ENCODE results near the gene XK. TPM values are rescaled to one million over a fixed set of nuclear protein-coding genes. Genes with fewer than 3 reads are reported as not detected.

Gene XK
- total RNA-seq, 4 donors from 2014 or later = 1.1 to 2.3 (median 1.7) TPM

- Histone ChIP-seq H3K36me3 (no peaks in the 10 kb centered on the region), H3K4me3 (no peak overlapping the region), H3K27me3 (no peaks in the 10 kb centered on the region), H3K27ac (no peak overlapping the region), H3K4me1 (no peaks in the 10 kb centered on the region), H3K9me3 (no peaks in the 10 kb centered on the region)
- no peak for TF ChIP-seq POLR2AphosphoS5 (IDR thresholded peaks at IDR 0.05)
- TF ChIP-seq POLR2A (IDR thresholded peaks at IDR 0.05) = no peak
- no peak for TF ChIP-seq EP300 (IDR thresholded peaks at IDR 0.05)
- TF ChIP-seq, protein P1, sequence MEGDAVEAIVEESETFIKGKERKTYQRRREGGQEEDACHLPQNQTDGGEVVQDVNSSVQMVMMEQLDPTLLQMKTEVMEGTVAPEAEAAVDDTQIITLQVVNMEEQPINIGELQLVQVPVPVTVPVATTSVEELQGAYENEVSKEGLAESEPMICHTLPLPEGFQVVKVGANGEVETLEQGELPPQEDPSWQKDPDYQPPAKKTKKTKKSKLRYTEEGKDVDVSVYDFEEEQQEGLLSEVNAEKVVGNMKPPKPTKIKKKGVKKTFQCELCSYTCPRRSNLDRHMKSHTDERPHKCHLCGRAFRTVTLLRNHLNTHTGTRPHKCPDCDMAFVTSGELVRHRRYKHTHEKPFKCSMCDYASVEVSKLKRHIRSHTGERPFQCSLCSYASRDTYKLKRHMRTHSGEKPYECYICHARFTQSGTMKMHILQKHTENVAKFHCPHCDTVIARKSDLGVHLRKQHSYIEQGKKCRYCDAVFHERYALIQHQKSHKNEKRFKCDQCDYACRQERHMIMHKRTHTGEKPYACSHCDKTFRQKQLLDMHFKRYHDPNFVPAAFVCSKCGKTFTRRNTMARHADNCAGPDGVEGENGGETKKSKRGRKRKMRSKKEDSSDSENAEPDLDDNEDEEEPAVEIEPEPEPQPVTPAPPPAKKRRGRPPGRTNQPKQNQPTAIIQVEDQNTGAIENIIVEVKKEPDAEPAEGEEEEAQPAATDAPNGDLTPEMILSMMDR (IDR thresholded peaks at IDR 0.05) = no peak
- DNase-seq (ENCODE audit: low spot score in 2 of 2) = no peak
- WGBS = 65% methylated on average over 1 of the region's 1 CpG
Measured at GRCh38 chrX:37679230-37679629, 6.4 kb upstream of the XK start.

GRCh38 chrX:37679888-37680287, 5.7 kb upstream of the XK start:
- WGBS = 78% methylated on average over 1 of the region's 1 CpG

GRCh38 chrX:37684426-37684825, 1.2 kb upstream of the XK start:
- no peak for DNase-seq (ENCODE audit: low spot score in 2 of 2)
- H3K27ac ChIP-seq = no peak overlapping the region
- no peaks in the 10 kb centered on the region for H3K36me3 ChIP-seq
- H3K9me3 ChIP-seq = no peaks in the 10 kb centered on the region
- peaks cover 6% of the 10 kb centered on the region for H3K4me1 ChIP-seq
- TF ChIP-seq POLR2A (IDR thresholded peaks at IDR 0.05) = no peak
- TF ChIP-seq POLR2AphosphoS5 (IDR thresholded peaks at IDR 0.05) = no peak
- no peak overlapping the region for H3K4me3 ChIP-seq
- no peaks in the 10 kb centered on the region for H3K27me3 ChIP-seq

More at GRCh38 chrX:37679888-37680287, 5.7 kb upstream of the XK start:
- TF ChIP-seq POLR2AphosphoS5 (IDR thresholded peaks at IDR 0.05) (no peak), POLR2A (IDR thresholded peaks at IDR 0.05) (no peak), EP300 (IDR thresholded peaks at IDR 0.05) (no peak)
- TF ChIP-seq, protein P1 (IDR thresholded peaks at IDR 0.05) = no peak
- Histone ChIP-seq H3K27me3 (no peaks in the 10 kb centered on the region), H3K9me3 (no peaks in the 10 kb centered on the region), H3K27ac (no peak overlapping the region), H3K4me1 (no peaks in the 10 kb centered on the region), H3K4me3 (no peak overlapping the region), H3K36me3 (no peaks in the 10 kb centered on the region)
- DNase-seq (ENCODE audit: low spot score in 2 of 2) = no peak

- Histone ChIP-seq H3K36me3 (no peaks in the 10 kb centered on the region), H3K4me3 (peak overlapping the region; percentile 56), H3K9me3 (no peaks in the 10 kb centered on the region), H3K27me3 (no peaks in the 10 kb centered on the region), H3K4me1 (peaks cover 6% of the 10 kb centered on the region), H3K27ac (no peak overlapping the region)
- TF ChIP-seq POLR2A (IDR thresholded peaks at IDR 0.05) (no peak), POLR2AphosphoS5 (IDR thresholded peaks at IDR 0.05) (no peak), EP300 (IDR thresholded peaks at IDR 0.05) (no peak)
- TF ChIP-seq, protein P1 (IDR thresholded peaks at IDR 0.05) = no peak
- no peak for DNase-seq (ENCODE audit: low spot score in 2 of 2)
- WGBS = 88% methylated on average over 3 of the region's 3 CpGs
Measured at GRCh38 chrX:37684973-37685372, 618 bp upstream of the XK start.

DNA sequence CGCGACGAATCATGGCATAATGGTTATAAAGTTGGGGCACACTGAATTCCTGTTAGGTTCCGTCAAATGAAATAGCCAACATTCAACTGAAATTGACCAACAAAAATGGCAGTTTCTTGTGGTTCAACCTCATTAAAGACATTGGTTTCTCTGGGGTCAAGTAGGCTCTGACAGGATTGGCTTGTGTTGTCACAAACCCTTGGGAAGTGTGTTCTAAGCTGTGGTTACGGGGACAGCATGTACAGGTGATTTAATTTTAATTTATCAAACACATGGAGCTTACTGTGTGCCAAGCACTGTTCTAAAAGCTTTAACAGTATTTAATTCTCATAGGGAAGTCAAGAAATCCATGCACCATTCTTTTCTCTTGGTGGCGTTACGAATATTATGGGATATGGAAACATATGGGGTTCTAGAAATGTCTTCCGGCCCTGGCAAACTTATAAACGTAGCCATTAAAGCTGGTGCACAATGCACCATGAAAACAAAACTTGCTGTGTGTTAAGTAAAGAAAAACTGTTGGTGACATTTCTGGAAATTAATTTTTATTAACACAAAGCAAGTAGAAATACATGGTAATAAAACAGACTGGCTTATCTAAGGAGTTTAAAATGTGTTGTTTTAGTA, 891 bp downstream of the XK start:
- WGBS = 81% methylated on average over 9 of the region's 9 CpGs

More for the DNA sequence above, 891 bp downstream of the XK start:
- no peaks in the 10 kb centered on the region for H3K27me3 ChIP-seq
- H3K4me3 ChIP-seq = peak overlapping the region; percentile 56
- H3K36me3 ChIP-seq = no peaks in the 10 kb centered on the region
- no peaks in the 10 kb centered on the region for H3K9me3 ChIP-seq
- no peak for DNase-seq (ENCODE audit: low spot score in 2 of 2)
- H3K27ac ChIP-seq = no peak overlapping the region
- H3K4me1 ChIP-seq = peaks cover 6% of the 10 kb centered on the region
- TF ChIP-seq POLR2AphosphoS5 (IDR thresholded peaks at IDR 0.05) (no peak), POLR2A (IDR thresholded peaks at IDR 0.05) (no peak), EP300 (IDR thresholded peaks at IDR 0.05) (no peak)
- TF ChIP-seq, protein P1 (IDR thresholded peaks at IDR 0.05) = no peak
